Psoas muscle (tissue), 8 donors: ENCODE data around the gene MTUS2. TPM values are rescaled to one million over a fixed set of nuclear protein-coding genes. Genes with fewer than 3 reads are reported as not detected.

ENCODE experiments used
- ATAC-seq, 4 donors: fragments of 200-7000 bp; cut with Tn5 transposase; one replicate each; pipeline ENCODE4 v1.9.1; 2020; ENCODE audit warnings: moderate library complexity in 3 of 4, mild to moderate bottlenecking in 2 of 4
- DNase-seq, 2 donors: peaks; one replicate each; pipeline ENCODE4 v3.0.0-alpha.2; 2020
- H3K27ac ChIP-seq: fragments of 200-600 bp; one replicate; pipeline ENCODE4 v1.8.0; 2022
- H3K27me3 ChIP-seq, 3 donors: fragments of 200-600 bp in 1 of 3; one replicate each; pipeline versions ENCODE4 v1.6.1 to v1.8.0; 2013 to 2022; ENCODE audit warnings: low read length in 2 of 3, mild to moderate bottlenecking in 2 of 3, moderate library complexity in 1 of 3; ENCODE audit not compliant: insufficient read depth in 3 of 3
- H3K36me3 ChIP-seq, 2 donors: fragments of 200-600 bp in 1 of 2; one replicate each; pipeline versions ENCODE4 v1.6.1 to v1.8.0; 2013 to 2022; ENCODE audit warnings: low read depth in 1 of 2, mild to moderate bottlenecking in 1 of 2, moderate library complexity in 1 of 2; ENCODE audit not compliant: insufficient read depth in 1 of 2
- H3K4me1 ChIP-seq: fragments of 200-600 bp; one replicate; pipeline ENCODE4 v1.8.0; 2022
- H3K4me3 ChIP-seq: fragments of 200-600 bp; one replicate; pipeline ENCODE4 v1.8.0; 2022; ENCODE audit warnings: mild to moderate bottlenecking
- H3K9me3 ChIP-seq: fragments of 200-600 bp; one replicate; pipeline ENCODE4 v1.8.0; 2022
- CTCF ChIP-seq: fragments of 200-600 bp; IDR thresholded peaks from one replicate; pipeline ENCODE4 v1.8.0; 2022; ENCODE audit warnings: antibody characterized with exemption
- WGBS, 3 donors: extraction: QIAGEN DNeasy Blood & Tissue Kit; methylation state at CpG; one replicate each; pipeline versions ENCODE4 v1.1.6 to v1.1.7; 2013; 5-methylcytosine and 5-hydroxymethylcytosine counted together
- intact Hi-C, 2 donors: fragments of 100-400 bp; cut with DNase I; formaldehyde crosslinking; loops; one replicate each; pipeline versions ENCODE4 v1.11.0 to v1.14.2; 2022
- polyA plus RNA-seq, 3 donors: library from polyadenylated mRNA; stranded (reverse); fragments of 200-250 nt; gene quantifications; one replicate each; pipeline ENCODE4 v1.2.3, GENCODE V29; 2013
- total RNA-seq, 4 donors: library from RNA; stranded (reverse); fragmentation: NEBNext Ultra II Directional in 2 of 4; extraction: Animal tissue kit (Norgen Biotek cat#: 25700) in 2 of 4; gene quantifications; one replicate each; pipeline versions ENCODE4 v1.2.1 to v1.2.4, GENCODE V29; 2021 to 2023
- donor health status: healthy with polysubstance abuse.
- donor health status: DM: no; HTN: no; CAD: no; lungs with moderate emphysema.
- donor health status: Bipolar disorder and iron deficiency.
- donor health status: healthy.
- donor health status: DM: yes; HTN: yes; CAD: no.
- donor health status: DM: no; HTN: no; CAD: no.
- donor health status: DM: no; HTN: no; CAD: no.
- donor health status: DM: yes; HTN: yes; CAD: no.

The MTUS2 gene
- total and polyA plus RNA-seq, 7 donors: 0.03 to 0.79 (median 0.14) TPM; not detected in 2

GRCh38 chr13:29022968-29023367 lies 202.8 kb downstream of the MTUS2 start:
- H3K36me3 ChIP-seq: no peaks in the 10 kb centered on the region
- no peaks in the 10 kb centered on the region for H3K4me1 ChIP-seq
- no peak overlapping the region for H3K4me3 ChIP-seq
- H3K9me3 ChIP-seq: no peaks in the 10 kb centered on the region
- intact Hi-C loops: no loop called here
- no peak for ATAC-seq
- no peaks in the 10 kb centered on the region for H3K27me3 ChIP-seq
- TF ChIP-seq CTCF: no peak
- no peak overlapping the region for H3K27ac ChIP-seq
- 86 to 90% (median 87%) methylated on average over 3 of the region's 3 CpGs for WGBS, 3 donors
- no peak for DNase-seq

- Histone ChIP-seq H3K4me3 (no peak overlapping the region), H3K4me1 (no peaks in the 10 kb centered on the region), H3K27ac (no peak overlapping the region), H3K27me3 (no peaks in the 10 kb centered on the region), H3K36me3 (no peaks in the 10 kb centered on the region), H3K9me3 (no peaks in the 10 kb centered on the region)
- WGBS, 3 donors: 71 to 73% (median 72%) methylated on average over 8 of the region's 8 CpGs
- DNase-seq (no peak), ATAC-seq (no peak)
- intact Hi-C loops: no loop called here
- TF ChIP-seq CTCF: no peak
These were observed 204.6 kb downstream of the MTUS2 start for GRCh38 chr13:29024783-29025182.

DNA sequence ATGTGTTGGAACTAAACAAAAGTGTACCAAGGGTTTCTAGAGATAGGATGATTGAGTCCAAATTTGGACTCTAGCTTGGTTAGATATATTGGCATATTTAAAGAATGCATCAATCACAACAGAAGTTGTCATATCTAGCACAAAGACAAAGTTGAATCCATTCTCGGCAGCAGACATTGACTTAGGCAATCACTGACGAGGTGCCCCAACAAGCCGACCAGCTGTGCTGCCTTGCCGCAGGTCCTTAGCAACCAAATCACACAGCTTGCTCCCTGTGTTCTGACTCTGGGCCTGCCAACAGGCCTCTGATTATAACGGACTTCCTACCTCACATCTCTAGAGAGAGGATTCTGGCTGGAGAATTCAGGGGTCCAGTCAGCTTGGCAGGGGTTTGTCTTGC lies 208.7 kb downstream of the MTUS2 start:
- Histone ChIP-seq H3K27ac (no peak overlapping the region), H3K9me3 (no peaks in the 10 kb centered on the region), H3K4me1 (no peaks in the 10 kb centered on the region), H3K36me3 (no peaks in the 10 kb centered on the region), H3K27me3 (no peaks in the 10 kb centered on the region), H3K4me3 (no peak overlapping the region)
- intact Hi-C loops: no loop called here
- ATAC-seq: no peak
- WGBS, 3 donors: 68 to 83% (median 76%) methylated on average over 5 of the region's 5 CpGs
- no peak for DNase-seq
- no peak for TF ChIP-seq CTCF

- ATAC-seq (no peak), DNase-seq (no peak)
- TF ChIP-seq CTCF: no peak
- Histone ChIP-seq H3K36me3 (no peaks in the 10 kb centered on the region), H3K4me3 (no peak overlapping the region), H3K27ac (no peak overlapping the region), H3K27me3 (peaks cover 0 to 2% (median 0%) of the 10 kb centered on the region in 3 donors), H3K9me3 (no peaks in the 10 kb centered on the region), H3K4me1 (no peaks in the 10 kb centered on the region)
- 86 to 94% (median 88%) methylated on average over 11 of the region's 11 CpGs for WGBS, 3 donors
- intact Hi-C loops: no loop called here
These were observed 218.6 kb downstream of the MTUS2 start for GRCh38 chr13:29038700-29039099.

DNA sequence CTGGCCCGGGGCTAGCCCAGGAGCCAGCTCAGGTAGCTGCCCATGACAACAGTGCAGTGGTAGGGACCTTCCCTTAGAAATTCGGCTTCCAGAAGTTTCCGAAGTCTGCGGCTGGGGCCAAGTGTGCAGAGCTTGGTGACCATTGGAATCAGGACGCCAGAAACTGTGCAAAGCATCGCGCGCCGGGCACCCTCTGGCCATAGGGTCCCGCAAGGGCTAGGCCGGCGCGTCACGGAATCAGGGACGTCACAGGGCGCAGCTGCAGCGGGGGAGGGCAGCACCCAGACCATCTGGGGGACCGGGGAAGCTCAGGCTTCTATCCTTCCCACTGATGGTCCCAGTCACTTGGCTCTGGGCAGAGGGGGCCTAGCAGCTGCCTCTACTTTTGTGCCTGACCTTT lies 219.1 kb downstream of the MTUS2 start:
- no peak overlapping the region for H3K4me3 ChIP-seq
- no peak for TF ChIP-seq CTCF
- ATAC-seq (no peak), DNase-seq (peak in 1 of 2 donors; percentile 47)
- H3K27ac ChIP-seq: no peak overlapping the region
- H3K27me3 ChIP-seq: peaks cover 0 to 2% (median 0%) of the 10 kb centered on the region in 3 donors
- H3K4me1 ChIP-seq: no peaks in the 10 kb centered on the region
- no peaks in the 10 kb centered on the region for H3K36me3 ChIP-seq
- 80 to 85% (median 83%) methylated on average over 18 of the region's 18 CpGs for WGBS, 3 donors
- H3K9me3 ChIP-seq: no peaks in the 10 kb centered on the region
- intact Hi-C loops: no loop called here
